PC-3 (cell line): ENCODE results near the gene GRK2. TPM values are rescaled to one million over a fixed set of nuclear protein-coding genes. Genes with fewer than 3 reads are reported as not detected.
"Not testable (repeated sequence)": the region's sequence is repeated elsewhere in the genome, so short reads cannot be mapped to it uniquely, and the experiment has no call there.

ENCODE experiments used
- ATAC-seq: fragments of 200-7000 bp; cut with Tn5 transposase; 2 replicates; pipeline ENCODE4 v1.9.1; 2020; ENCODE audit warnings: mild to moderate bottlenecking, moderate library complexity
- BruUV-seq: library from RNA; stranded (reverse); fragments of 400-500 nt; replicated peaks from 2 replicates; lab custom pipeline; 2021; lab: Mats Ljungman, UMichigan
- CTCF ChIA-PET: fragments of 300-600 bp; sonication (Branson Sonifier 250); formaldehyde crosslinking; loops from one replicate; lab custom pipeline; 2022; ENCODE audit warnings: antibody characterized with exemption; lab: Charles Lee
- POLR2A ChIA-PET: fragments of 300-600 bp; sonication (Branson Sonifier 250); formaldehyde crosslinking; loops from one replicate; lab custom pipeline; 2022; ENCODE audit warnings: antibody characterized with exemption; ENCODE audit not compliant: unreplicated experiment; lab: Charles Lee
- DNase-seq: peaks from one replicate; pipeline ENCODE4 v3.0.0-alpha.2; 2015
- H2AFZ ChIP-seq: fragments of 300-600 bp; sonication (generic); 2 replicates; pipeline ENCODE4 v1.6.0; 2016; ENCODE audit warnings: antibody characterized with exemption, low read length
- H3F3A ChIP-seq: fragments of 300-600 bp; sonication (generic); one replicate; pipeline ENCODE4 v1.6.0; 2017; ENCODE audit warnings: antibody characterized with exemption, low read length, control low read depth, mild to moderate bottlenecking; ENCODE audit not compliant: unreplicated experiment
- H3K27ac ChIP-seq: fragments of 300-600 bp; sonication (generic); 2 replicates; pipeline ENCODE4 v1.5.1; 2016; ENCODE audit warnings: mild to moderate bottlenecking, low read length
- H3K27me3 ChIP-seq: fragments of 300-600 bp; sonication (generic); 2 replicates; pipeline ENCODE4 v1.6.1; 2016; ENCODE audit warnings: low read length, mixed read lengths
- H3K36me3 ChIP-seq: fragments of 300-600 bp; sonication (generic); 2 replicates; pipeline ENCODE4 v1.6.1; 2016; ENCODE audit warnings: low read depth, mixed run types, low read length, mixed read lengths
- H3K4me1 ChIP-seq: fragments of 300-600 bp; sonication (generic); 2 replicates; pipeline ENCODE4 v1.5.1; 2016; ENCODE audit warnings: low read length; ENCODE audit not compliant: insufficient read depth
- H3K4me2 ChIP-seq: fragments of 300-600 bp; sonication (generic); 2 replicates; pipeline ENCODE4 v1.6.0; 2016; ENCODE audit warnings: low read length
- H3K4me3 ChIP-seq: fragments of 300-600 bp; sonication (generic); 2 replicates; pipeline ENCODE4 v1.5.1; 2016; ENCODE audit warnings: mild to moderate bottlenecking, low read length, mixed read lengths
- H3K79me2 ChIP-seq: fragments of 300-600 bp; sonication (generic); 2 replicates; pipeline ENCODE4 v1.6.1; 2017; ENCODE audit warnings: low read length, mixed read lengths
- H3K9ac ChIP-seq: fragments of 300-600 bp; sonication (generic); 2 replicates; pipeline ENCODE4 v1.6.0; 2016; ENCODE audit warnings: mild to moderate bottlenecking, low read length
- H3K9me2 ChIP-seq: fragments of 300-600 bp; sonication (generic); replicated peaks from 2 replicates; pipeline ENCODE4 v1.6.1; 2016; ENCODE audit warnings: mixed run types, low read length, mixed read lengths
- H3K9me3 ChIP-seq: fragments of 300-600 bp; sonication (generic); 2 replicates; pipeline ENCODE4 v1.6.1; 2016; ENCODE audit warnings: low read length, mixed read lengths
- H4K20me1 ChIP-seq: fragments of 300-600 bp; sonication (generic); 2 replicates; pipeline ENCODE4 v1.6.1; 2016; ENCODE audit warnings: low read length, mixed read lengths
- CTCF ChIP-seq: fragments of 300-600 bp; sonication (generic); conservative IDR thresholded peaks from 2 replicates; pipeline ENCODE4 v1.5.1; 2017; ENCODE audit warnings: antibody characterized with exemption, low read depth, mild to moderate bottlenecking, low read length
- EZH2 ChIP-seq: fragments of 300-600 bp; sonication (generic); IDR thresholded peaks from one replicate; pipeline ENCODE4 v1.6.1; 2017; ENCODE audit warnings: antibody characterized with exemption, mild to moderate bottlenecking, low read length; ENCODE audit not compliant: unreplicated experiment
- EZH2phosphoT487 ChIP-seq: fragments of 300-600 bp; sonication (generic); IDR thresholded peaks from 2 replicates; pipeline ENCODE4 v1.6.1; 2018; ENCODE audit warnings: mild to moderate bottlenecking, antibody characterized with exemption, low read length, borderline replicate concordance
- intact Hi-C: fragments of 100-400 bp; cut with micrococcal nuclease; formaldehyde crosslinking; loops from 2 replicates; pipeline ENCODE4 v1.9.0; 2023
- total RNA-seq: library from RNA; depleted of rRNA; stranded (reverse); fragments of >200 nt; gene quantifications from 2 replicates; pipeline ENCODE4 v1.2.3, GENCODE V29; 2014

The GRK2 gene
- total RNA-seq, 1 experiment from 2014 or later = 103 TPM

- Histone ChIP-seq H3K27me3 (no peaks in the 10 kb centered on the region), H3K9ac (peak overlapping the region; percentile 80), H3K4me3 (peak overlapping the region; percentile 75), H3F3A (no peaks in the 10 kb centered on the region), H3K36me3 (no peaks in the 10 kb centered on the region), H3K9me2 (no peaks in the 10 kb centered on the region), H3K4me2 (peak overlapping the region; percentile 99), H2AFZ (peak overlapping the region; percentile 84), H3K4me1 (peaks cover 19% of the 10 kb centered on the region), H3K27ac (peak overlapping the region; percentile 78), H4K20me1 (no peaks in the 10 kb centered on the region), H3K79me2 (peaks cover 21% of the 10 kb centered on the region), H3K9me3 (no peaks in the 10 kb centered on the region)
- ChIA-PET POLR2A (interaction anchor here (0.6 to 0.8 kb wide), 4 partner anchors 13 to 55 kb away, joined by 3 to 5 read pairs (median 5); partner anchors contain the start of gene GRK2), CTCF (interaction anchor here (0.6 to 2.2 kb wide), 8 partner anchors 15 to 263 kb away, joined by 3 to 25 read pairs (median 8); partner anchors contain the start of gene SSH3)
- TF ChIP-seq EZH2phosphoT487 (no peak), EZH2 (no peak), CTCF (no peak)
- TSS peak; percentile 22 for BruUV-seq
- peak; percentile 33 for DNase-seq
- ATAC-seq = peak; percentile 39
- intact Hi-C loops = loop anchor here (1.0 to 5.0 kb wide), 5 partner anchors 28 to 236 kb away; no protein-coding TSS in a partner anchor
Measured at GRCh38 chr11:67317888-67318555, 51.7 kb downstream of the GRK2 start.

- POLR2A ChIA-PET, BruUV-seq, H3K36me3 ChIP-seq, H3K27ac ChIP-seq, H2AFZ ChIP-seq, H3K9me2 ChIP-seq, H3K27me3 ChIP-seq, H4K20me1 ChIP-seq, H3K9me3 ChIP-seq, ATAC-seq, H3F3A ChIP-seq, DNase-seq: not testable (repeated sequence)
- peak overlapping the region; percentile 99 for H3K4me2 ChIP-seq
- peak overlapping the region; percentile 75 for H3K4me3 ChIP-seq
- CTCF ChIA-PET = interaction anchor here (0.6 to 2.2 kb wide), 2 partner anchors 27 to 88 kb away, joined by 7 to 12 read pairs; no protein-coding TSS in a partner anchor
- H3K4me1 ChIP-seq = peaks cover 12% of the 10 kb centered on the region; the same call in 1 of the 2 replicates
- intact Hi-C loops = loop anchor here (5.0 kb wide), 1 partner anchor 237 kb away; no protein-coding TSS in a partner anchor
- H3K79me2 ChIP-seq = peaks cover 21% of the 10 kb centered on the region
- H3K9ac ChIP-seq = peak overlapping the region; percentile 80; the same call in 1 of the 2 replicates
Measured at GRCh38 chr11:67318876-67319275, 52.6 kb downstream of the GRK2 start.

GRCh38 chr11:67320011-67320410 lies 53.7 kb downstream of the GRK2 start:
- ATAC-seq = no peak
- H3F3A ChIP-seq = no peaks in the 10 kb centered on the region
- no peaks in the 10 kb centered on the region for H3K9me3 ChIP-seq
- H3K9ac ChIP-seq = no peak overlapping the region
- CTCF ChIA-PET = no interaction called here
- H3K36me3 ChIP-seq = no peaks in the 10 kb centered on the region
- intact Hi-C loops = no loop called here
- DNase-seq = peak; percentile 27
- no peaks in the 10 kb centered on the region for H3K27me3 ChIP-seq
- H4K20me1 ChIP-seq = no peaks in the 10 kb centered on the region
- BruUV-seq = no TSS peak
- no peak for TF ChIP-seq EZH2phosphoT487
- TF ChIP-seq EZH2 = no peak
- TF ChIP-seq CTCF = no peak
- no peak overlapping the region for H3K27ac ChIP-seq
- H3K79me2 ChIP-seq = peaks cover 21% of the 10 kb centered on the region
- H3K4me2 ChIP-seq = no peak overlapping the region
- no peak overlapping the region for H2AFZ ChIP-seq
- no peak overlapping the region for H3K4me3 ChIP-seq
- POLR2A ChIA-PET = no interaction called here
- no peaks in the 10 kb centered on the region for H3K9me2 ChIP-seq
- H3K4me1 ChIP-seq = peaks cover 12% of the 10 kb centered on the region; the same call in 1 of the 2 replicates
